K562 (cell line): ENCODE data around the gene PRDM10. TPM values are rescaled to one million over a fixed set of nuclear protein-coding genes. Genes with fewer than 3 reads are reported as not detected.

Experiments used
- DMBX1 ChIP-seq: fragments of 250-450 bp; sonication (Bioruptor Pico); IDR thresholded peaks from 2 replicates; pipeline ENCODE4 v1.8.0; 2022; ENCODE audit warnings: inconsistent platforms, mild to moderate bottlenecking, moderate library complexity, borderline replicate concordance
- ELF1 ChIP-seq: fragments of 200-800 bp; sonication (Bioruptor generic); IDR thresholded peaks from 2 replicates; pipeline ENCODE4 v1.6.1; 2016; ENCODE audit warnings: missing genetic modification characterization, missing compliant biosample characterization
- HNRNPH1 ChIP-seq: fragments of 200-400 bp; formaldehyde crosslinking; optimal IDR thresholded peaks from 2 replicates; pipeline ENCODE3; 2017; ENCODE audit warnings: low read depth, mild to moderate bottlenecking, low read length, moderate library complexity
- KHSRP ChIP-seq: fragments of 450-650 bp; IDR thresholded peaks from 2 replicates; pipeline ENCODE4 v1.6.1; 2017
- NR2F6 ChIP-seq: fragments of 450-650 bp; formaldehyde crosslinking; IDR thresholded peaks from 2 replicates; pipeline ENCODE4 v1.4.0; 2020; ENCODE audit warnings: mild to moderate bottlenecking
- POLR3A ChIP-seq: IDR thresholded peaks from 2 replicates; pipeline ENCODE4 v1.6.1; 2011; ENCODE audit warnings: borderline replicate concordance, mild to moderate bottlenecking, moderate library complexity; ENCODE audit not compliant: insufficient read length, insufficient read depth; ENCODE audit errors: extremely low read depth
- RCOR1 ChIP-seq, 2 experiments: IDR thresholded peaks; 2 replicates each; pipeline ENCODE4 v1.6.1; 2012; ENCODE audit warnings: low read depth in 2 of 2, low read length in 2 of 2, borderline replicate concordance in 1 of 2, improper control_type of control experiment in 1 of 2
- RFX7 ChIP-seq: fragments of 250-450 bp; sonication (Bioruptor Pico); IDR thresholded peaks from 2 replicates; pipeline ENCODE4 v1.5.1; 2021; ENCODE audit warnings: mild to moderate bottlenecking
- SLC30A9 ChIP-seq: fragments of 250-450 bp; sonication (Bioruptor Pico); IDR thresholded peaks from 2 replicates; pipeline ENCODE4 v1.8.0; 2022; ENCODE audit warnings: mild to moderate bottlenecking, moderate library complexity
- TGIF2 ChIP-seq: sonication (generic); formaldehyde crosslinking; IDR thresholded peaks from 2 replicates; pipeline ENCODE4 v1.8.1; 2022; ENCODE audit warnings: mild to moderate bottlenecking, missing genetic modification reagents, moderate library complexity
- ZEB2 ChIP-seq: fragments of 450-650 bp; IDR thresholded peaks from 2 replicates; pipeline ENCODE4 v1.6.1; 2016
- ZFX ChIP-seq: sonication (generic); formaldehyde crosslinking; IDR thresholded peaks from 2 replicates; pipeline ENCODE4 v1.8.0; 2022; ENCODE audit warnings: mild to moderate bottlenecking, missing genetic modification reagents, moderate library complexity
- ZNF24 ChIP-seq: fragments of 450-650 bp; IDR thresholded peaks from 2 replicates; pipeline ENCODE4 v1.6.1; 2016
- polyA plus RNA-seq, 8 experiments: library from polyadenylated mRNA; depleted of rRNA in 4 of 8; stranded (reverse) in 5 of 8; unstranded in 3 of 8; fragments of >200 nt; fragmentation: Nextera tagmentation in 2 of 8; fragmentation: Illumina TruSeq in 1 of 8; extraction: Ambion mirVana in 2 of 8; extraction: Trizol in 1 of 8; gene quantifications; 2 replicates each; pipeline versions ENCODE4 v1.2.1 to v1.2.3, GENCODE V29; 2011 to 2014; ENCODE audit warnings: inconsistent platforms in 1 of 8, missing spikeins in 1 of 8
- total RNA-seq, 7 experiments: library from RNA; depleted of rRNA in 6 of 7; stranded (reverse); fragments of >200 nt in 6 of 7; fragmentation: Illumina TruSeq in 2 of 7; extraction: Trizol in 2 of 7; gene quantifications; 2 replicates each; pipeline versions ENCODE4 v1.2.1 to v1.2.3, GENCODE V29; 2011 to 2021; ENCODE audit warnings: low replicate concordance in 1 of 7
- TF ChIP-seq, protein P1 (sequence below): fragments of 250-450 bp; sonication (Bioruptor Pico); IDR thresholded peaks from 2 replicates; pipeline ENCODE4 v1.8.0; 2022; ENCODE audit warnings: inconsistent platforms, mild to moderate bottlenecking, moderate library complexity, borderline replicate concordance

PRDM10 gene
- total and polyA plus RNA-seq, 9 of the 15 experiments (the other 6 are each of a cell fraction or from before 2014, with no cell fraction given) = 0.89 to 9.3 (median 4.5) TPM

DNA sequence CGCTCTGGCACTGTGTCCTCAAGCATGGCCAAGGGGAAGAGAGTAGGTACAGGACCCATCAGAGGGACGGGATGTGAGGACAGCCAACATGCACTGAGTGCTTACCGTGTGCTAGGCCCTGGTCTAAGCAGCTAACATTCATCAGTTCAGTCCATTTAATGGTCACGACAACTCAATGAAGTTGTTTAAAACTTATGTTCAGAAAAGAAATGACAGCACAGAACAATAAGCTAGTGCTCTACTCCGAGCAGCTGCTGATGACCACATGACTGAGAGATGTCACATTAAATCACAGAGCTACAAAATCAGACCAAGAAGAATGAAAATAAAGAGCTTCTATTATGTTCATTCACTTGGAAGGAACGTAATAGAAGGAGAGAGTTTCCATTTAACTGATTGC lies 26.3 kb downstream of the PRDM10 start (continued):
- TF ChIP-seq KHSRP = no peak
- TF ChIP-seq RCOR1 (IDR thresholded peaks at IDR 0.05; ENCODE audit: borderline replicate concordance in 1 of 2, low read depth in 2 of 2, low read length in 2 of 2) = no peak
- no peak for TF ChIP-seq NR2F6 (CRISPR knock-in tag)
- no peak for TF ChIP-seq DMBX1 (CRISPR knock-in tag)
- no peak for TF ChIP-seq ZFX
- TF ChIP-seq, protein P1, sequence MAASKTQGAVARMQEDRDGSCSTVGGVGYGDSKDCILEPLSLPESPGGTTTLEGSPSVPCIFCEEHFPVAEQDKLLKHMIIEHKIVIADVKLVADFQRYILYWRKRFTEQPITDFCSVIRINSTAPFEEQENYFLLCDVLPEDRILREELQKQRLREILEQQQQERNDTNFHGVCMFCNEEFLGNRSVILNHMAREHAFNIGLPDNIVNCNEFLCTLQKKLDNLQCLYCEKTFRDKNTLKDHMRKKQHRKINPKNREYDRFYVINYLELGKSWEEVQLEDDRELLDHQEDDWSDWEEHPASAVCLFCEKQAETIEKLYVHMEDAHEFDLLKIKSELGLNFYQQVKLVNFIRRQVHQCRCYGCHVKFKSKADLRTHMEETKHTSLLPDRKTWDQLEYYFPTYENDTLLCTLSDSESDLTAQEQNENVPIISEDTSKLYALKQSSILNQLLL (CRISPR knock-in tag) = no peak
- TF ChIP-seq ZNF24 = no peak
- no peak for TF ChIP-seq ELF1 (tag)
- no peak for TF ChIP-seq HNRNPH1
- no peak for TF ChIP-seq TGIF2
- no peak for TF ChIP-seq POLR3A
- no peak for TF ChIP-seq ZEB2
- TF ChIP-seq SLC30A9 (CRISPR knock-in tag) = no peak
- TF ChIP-seq RFX7 (CRISPR knock-in tag) = no peak
